GM19328 (cell line): ENCODE data around the gene KIT.
A peak's percentile ranks its signal among the peaks of the same experiment; 100 is the strongest.

Experiments
- ATAC-seq: cut with Tn5 transposase; IDR thresholded peaks from one replicate; pipeline ENCODE4 v1.9.1; 2021; ENCODE audit warnings: mild to moderate bottlenecking, moderate library complexity; ENCODE audit not compliant: unreplicated experiment

The KIT gene

GRCh38 chr4:54659749-54660535 is 2.2 kb downstream of the KIT start:
- ATAC-seq, result no peak

- ATAC-seq, result no peak
Observed at GRCh38 chr4:54660591-54660990, 2.8 kb downstream of the KIT start.

GRCh38 chr4:54661169-54661568 is 3.4 kb downstream of the KIT start:
- ATAC-seq, result no peak

GRCh38 chr4:54661686-54662085 is 3.9 kb downstream of the KIT start:
- no peak for ATAC-seq

- ATAC-seq, result no peak
Observed at GRCh38 chr4:54662123-54662522, 4.4 kb downstream of the KIT start.

- ATAC-seq, result no peak
Observed at GRCh38 chr4:54662901-54663585, 5.3 kb downstream of the KIT start.

- ATAC-seq, result no peak
Observed at GRCh38 chr4:54664400-54664799, 6.6 kb downstream of the KIT start.

GRCh38 chr4:54668014-54668611 is 10.4 kb downstream of the KIT start:
- ATAC-seq, result no peak

- no peak for ATAC-seq
Observed at GRCh38 chr4:54669831-54670230, 12.1 kb downstream of the KIT start.

GRCh38 chr4:54675721-54676461 is 18.1 kb downstream of the KIT start:
- ATAC-seq, result no peak

GRCh38 chr4:54676658-54677057 is 18.9 kb downstream of the KIT start:
- ATAC-seq, result no peak

GRCh38 chr4:54677416-54677815 is 19.7 kb downstream of the KIT start:
- no peak for ATAC-seq

GRCh38 chr4:54677853-54678650 is 20.3 kb downstream of the KIT start:
- ATAC-seq, result no peak

- no peak for ATAC-seq
Observed at GRCh38 chr4:54678826-54679225, 21.1 kb downstream of the KIT start.

GRCh38 chr4:54679813-54680212 is 22.1 kb downstream of the KIT start:
- no peak for ATAC-seq

- ATAC-seq, result no peak
Observed at GRCh38 chr4:54683616-54684346, 26.0 kb downstream of the KIT start.

GRCh38 chr4:54685810-54686209 is 28.1 kb downstream of the KIT start:
- ATAC-seq, result no peak

- ATAC-seq, result peak; percentile 42
Observed at GRCh38 chr4:54687887-54688841, 30.4 kb downstream of the KIT start.

- ATAC-seq, result no peak
Observed at GRCh38 chr4:54695337-54695736, 37.6 kb downstream of the KIT start.
